ENCODE data around the gene SLC6A3. TPM values are rescaled to one million over a fixed set of nuclear protein-coding genes. Genes with fewer than 3 reads are reported as not detected.

SLC6A3 gene
- total RNA-seq, 1 donor, result not detected

- no peaks in the 10 kb centered on the region for H3K79me2 ChIP-seq (ENCODE audit: insufficient read depth, low read length)
- no peak overlapping the region for H2AFZ ChIP-seq (ENCODE audit: low read length)
- no peak overlapping the region for H3K27ac ChIP-seq (ENCODE audit: low read depth, low read length)
- H3K36me3 ChIP-seq (ENCODE audit: insufficient read depth, low read length), result no peaks in the 10 kb centered on the region
- H3K4me3 ChIP-seq (ENCODE audit: insufficient read depth, low read length), result no peak overlapping the region
- no peaks in the 10 kb centered on the region for H3K9me3 ChIP-seq (ENCODE audit: low read depth, low read length)
- peak; percentile 84 for DNase-seq (ENCODE audit: insufficient read length, low spot score, missing footprints)
- no peaks in the 10 kb centered on the region for H3K4me1 ChIP-seq (ENCODE audit: insufficient read depth, low read length)
- no peak overlapping the region for H3K4me2 ChIP-seq (ENCODE audit: insufficient read depth, low read length)
- TF ChIP-seq CTCF (IDR thresholded peaks at IDR 0.05; ENCODE audit: extremely low read depth, low read depth, low read length), result no peak
- peaks cover 49% of the 10 kb centered on the region for H3K27me3 ChIP-seq (ENCODE audit: insufficient read depth, low read length)
- H4K20me1 ChIP-seq (ENCODE audit: insufficient read depth, low read length), result no peaks in the 10 kb centered on the region
Measured at GRCh38 chr5:1445689-1446601, 705 bp upstream of the SLC6A3 start.

GRCh38 chr5:1444361-1445189 lies 665 bp downstream of the SLC6A3 start:
- DNase-seq (ENCODE audit: insufficient read length, low spot score, missing footprints), result peak; percentile 47
- H3K27me3 ChIP-seq (ENCODE audit: insufficient read depth, low read length), result peaks cover 49% of the 10 kb centered on the region
- H3K4me1 ChIP-seq (ENCODE audit: insufficient read depth, low read length), result no peaks in the 10 kb centered on the region
- no peak overlapping the region for H2AFZ ChIP-seq (ENCODE audit: low read length)
- no peak overlapping the region for H3K4me2 ChIP-seq (ENCODE audit: insufficient read depth, low read length)
- H3K27ac ChIP-seq (ENCODE audit: low read depth, low read length), result no peak overlapping the region
- no peaks in the 10 kb centered on the region for H3K79me2 ChIP-seq (ENCODE audit: insufficient read depth, low read length)
- TF ChIP-seq CTCF (IDR thresholded peaks at IDR 0.05; ENCODE audit: extremely low read depth, low read depth, low read length), result no peak
- H3K4me3 ChIP-seq (ENCODE audit: insufficient read depth, low read length), result no peak overlapping the region
- H3K9me3 ChIP-seq (ENCODE audit: low read depth, low read length), result no peaks in the 10 kb centered on the region
- no peaks in the 10 kb centered on the region for H3K36me3 ChIP-seq (ENCODE audit: insufficient read depth, low read length)
- H4K20me1 ChIP-seq (ENCODE audit: insufficient read depth, low read length), result no peaks in the 10 kb centered on the region

GRCh38 chr5:1443991-1444360 lies 1.3 kb downstream of the SLC6A3 start:
- no peak overlapping the region for H3K4me2 ChIP-seq (ENCODE audit: insufficient read depth, low read length)
- H3K4me3 ChIP-seq (ENCODE audit: insufficient read depth, low read length), result no peak overlapping the region
- no peaks in the 10 kb centered on the region for H3K36me3 ChIP-seq (ENCODE audit: insufficient read depth, low read length)
- peak; percentile 69 for DNase-seq (ENCODE audit: insufficient read length, low spot score, missing footprints)
- no peaks in the 10 kb centered on the region for H3K79me2 ChIP-seq (ENCODE audit: insufficient read depth, low read length)
- no peak overlapping the region for H2AFZ ChIP-seq (ENCODE audit: low read length)
- H3K27me3 ChIP-seq (ENCODE audit: insufficient read depth, low read length), result peaks cover 48% of the 10 kb centered on the region
- TF ChIP-seq CTCF (IDR thresholded peaks at IDR 0.05; ENCODE audit: extremely low read depth, low read depth, low read length), result no peak
- no peaks in the 10 kb centered on the region for H3K4me1 ChIP-seq (ENCODE audit: insufficient read depth, low read length)
- H3K27ac ChIP-seq (ENCODE audit: low read depth, low read length), result no peak overlapping the region
- no peaks in the 10 kb centered on the region for H4K20me1 ChIP-seq (ENCODE audit: insufficient read depth, low read length)
- H3K9me3 ChIP-seq (ENCODE audit: low read depth, low read length), result no peaks in the 10 kb centered on the region

GRCh38 chr5:1443171-1443570 lies 2.1 kb downstream of the SLC6A3 start:
- Histone ChIP-seq H3K4me3 (ENCODE audit: insufficient read depth, low read length) (no peak overlapping the region), H2AFZ (ENCODE audit: low read length) (no peak overlapping the region), H3K36me3 (ENCODE audit: insufficient read depth, low read length) (no peaks in the 10 kb centered on the region), H3K4me2 (ENCODE audit: insufficient read depth, low read length) (no peak overlapping the region), H3K27me3 (ENCODE audit: insufficient read depth, low read length) (peaks cover 43% of the 10 kb centered on the region), H3K27ac (ENCODE audit: low read depth, low read length) (no peak overlapping the region), H4K20me1 (ENCODE audit: insufficient read depth, low read length) (no peaks in the 10 kb centered on the region), H3K4me1 (ENCODE audit: insufficient read depth, low read length) (no peaks in the 10 kb centered on the region), H3K9me3 (ENCODE audit: low read depth, low read length) (no peaks in the 10 kb centered on the region), H3K79me2 (ENCODE audit: insufficient read depth, low read length) (no peaks in the 10 kb centered on the region)
- DNase-seq (ENCODE audit: insufficient read length, low spot score, missing footprints), result peak; percentile 34
- TF ChIP-seq CTCF (IDR thresholded peaks at IDR 0.05; ENCODE audit: extremely low read depth, low read depth, low read length), result no peak
